Measurements from ENCODE around the gene UVRAG.

Gene UVRAG

GRCh38 chr11:75802913-75803820 is 11.8 kb upstream of the UVRAG start:
- DNase-seq (ENCODE audit: extremely low read depth in 1 of 2, low read depth in 1 of 2): peak; percentile 38 to 52

- DNase-seq (ENCODE audit: extremely low read depth in 1 of 2, low read depth in 1 of 2): no peak
Measured at GRCh38 chr11:75809111-75809510, 5.9 kb upstream of the UVRAG start.

GRCh38 chr11:75809991-75810390 is 5.0 kb upstream of the UVRAG start:
- DNase-seq (ENCODE audit: extremely low read depth in 1 of 2, low read depth in 1 of 2): no peak

GRCh38 chr11:75810637-75811390 is 4.2 kb upstream of the UVRAG start:
- no peak for DNase-seq (ENCODE audit: extremely low read depth in 1 of 2, low read depth in 1 of 2)

GRCh38 chr11:75811485-75811884 is 3.5 kb upstream of the UVRAG start:
- DNase-seq (ENCODE audit: extremely low read depth in 1 of 2, low read depth in 1 of 2): no peak

GRCh38 chr11:75812542-75813040 is 2.4 kb upstream of the UVRAG start:
- no peak for DNase-seq (ENCODE audit: extremely low read depth in 1 of 2, low read depth in 1 of 2)

- DNase-seq (ENCODE audit: extremely low read depth in 1 of 2, low read depth in 1 of 2): no peak
Measured at GRCh38 chr11:75813124-75813523, 1.9 kb upstream of the UVRAG start.

- DNase-seq (ENCODE audit: extremely low read depth in 1 of 2, low read depth in 1 of 2): no peak
Measured at GRCh38 chr11:75813622-75814039, 1.4 kb upstream of the UVRAG start.

GRCh38 chr11:75814363-75814676 is 690 bp upstream of the UVRAG start:
- no peak for DNase-seq (ENCODE audit: extremely low read depth in 1 of 2, low read depth in 1 of 2)

GRCh38 chr11:75815345-75816168 is 547 bp downstream of the UVRAG start:
- DNase-seq (ENCODE audit: extremely low read depth in 1 of 2, low read depth in 1 of 2): peak; percentile 4 to 8

- no peak for DNase-seq (ENCODE audit: extremely low read depth in 1 of 2, low read depth in 1 of 2)
Measured at GRCh38 chr11:75816561-75817239, 1.7 kb downstream of the UVRAG start.

- DNase-seq (ENCODE audit: extremely low read depth in 1 of 2, low read depth in 1 of 2): no peak
Measured at GRCh38 chr11:75820645-75821044, 5.6 kb downstream of the UVRAG start.

GRCh38 chr11:75821202-75821601 is 6.2 kb downstream of the UVRAG start:
- DNase-seq (ENCODE audit: extremely low read depth in 1 of 2, low read depth in 1 of 2): no peak

GRCh38 chr11:75822541-75822940 is 7.5 kb downstream of the UVRAG start:
- no peak for DNase-seq (ENCODE audit: extremely low read depth in 1 of 2, low read depth in 1 of 2)

- DNase-seq (ENCODE audit: extremely low read depth in 1 of 2, low read depth in 1 of 2): no peak
Measured at GRCh38 chr11:75823415-75823814, 8.4 kb downstream of the UVRAG start.

GRCh38 chr11:75823946-75824345 is 8.9 kb downstream of the UVRAG start:
- no peak for DNase-seq (ENCODE audit: extremely low read depth in 1 of 2, low read depth in 1 of 2)

- DNase-seq (ENCODE audit: extremely low read depth in 1 of 2, low read depth in 1 of 2): no peak
Measured at GRCh38 chr11:75826461-75827230, 11.6 kb downstream of the UVRAG start.

- DNase-seq (ENCODE audit: extremely low read depth in 1 of 2, low read depth in 1 of 2): no peak
Measured at GRCh38 chr11:75827562-75827961, 12.6 kb downstream of the UVRAG start.

- DNase-seq (ENCODE audit: extremely low read depth in 1 of 2, low read depth in 1 of 2): no peak
Measured at GRCh38 chr11:75831915-75832502, 17.0 kb downstream of the UVRAG start.

All from activated CD8-positive, alpha-beta memory T cell treated with anti-CD3 and anti-CD28 coated beads for 1 hour (primary cell).